Psoas muscle (tissue), 8 donors: ENCODE results near the gene MMD. TPM values are rescaled to one million over a fixed set of nuclear protein-coding genes. Genes with fewer than 3 reads are reported as not detected.

Source experiments
- ATAC-seq, 4 donors: fragments of 200-7000 bp; cut with Tn5 transposase; one replicate each; pipeline ENCODE4 v1.9.1; 2020; ENCODE audit warnings: moderate library complexity in 3 of 4, mild to moderate bottlenecking in 2 of 4
- DNase-seq, 2 donors: peaks; one replicate each; pipeline ENCODE4 v3.0.0-alpha.2; 2020
- H3K27ac ChIP-seq: fragments of 200-600 bp; one replicate; pipeline ENCODE4 v1.8.0; 2022
- H3K27me3 ChIP-seq, 3 donors: fragments of 200-600 bp in 1 of 3; one replicate each; pipeline versions ENCODE4 v1.6.1 to v1.8.0; 2013 to 2022; ENCODE audit warnings: low read length in 2 of 3, mild to moderate bottlenecking in 2 of 3, moderate library complexity in 1 of 3; ENCODE audit not compliant: insufficient read depth in 3 of 3
- H3K36me3 ChIP-seq, 2 donors: fragments of 200-600 bp in 1 of 2; one replicate each; pipeline versions ENCODE4 v1.6.1 to v1.8.0; 2013 to 2022; ENCODE audit warnings: low read depth in 1 of 2, mild to moderate bottlenecking in 1 of 2, moderate library complexity in 1 of 2; ENCODE audit not compliant: insufficient read depth in 1 of 2
- H3K4me1 ChIP-seq: fragments of 200-600 bp; one replicate; pipeline ENCODE4 v1.8.0; 2022
- H3K4me3 ChIP-seq: fragments of 200-600 bp; one replicate; pipeline ENCODE4 v1.8.0; 2022; ENCODE audit warnings: mild to moderate bottlenecking
- H3K9me3 ChIP-seq: fragments of 200-600 bp; one replicate; pipeline ENCODE4 v1.8.0; 2022
- CTCF ChIP-seq: fragments of 200-600 bp; IDR thresholded peaks from one replicate; pipeline ENCODE4 v1.8.0; 2022; ENCODE audit warnings: antibody characterized with exemption
- WGBS, 3 donors: extraction: QIAGEN DNeasy Blood & Tissue Kit; methylation state at CpG; one replicate each; pipeline versions ENCODE4 v1.1.6 to v1.1.7; 2013; 5-methylcytosine and 5-hydroxymethylcytosine counted together
- intact Hi-C, 2 donors: fragments of 100-400 bp; cut with DNase I; formaldehyde crosslinking; loops; one replicate each; pipeline versions ENCODE4 v1.11.0 to v1.14.2; 2022
- polyA plus RNA-seq, 3 donors: library from polyadenylated mRNA; stranded (reverse); fragments of 200-250 nt; gene quantifications; one replicate each; pipeline ENCODE4 v1.2.3, GENCODE V29; 2013
- total RNA-seq, 4 donors: library from RNA; stranded (reverse); fragmentation: NEBNext Ultra II Directional in 2 of 4; extraction: Animal tissue kit (Norgen Biotek cat#: 25700) in 2 of 4; gene quantifications; one replicate each; pipeline versions ENCODE4 v1.2.1 to v1.2.4, GENCODE V29; 2021 to 2023
- donor health status: healthy with polysubstance abuse.
- donor health status: DM: no; HTN: no; CAD: no; lungs with moderate emphysema.
- donor health status: Bipolar disorder and iron deficiency.
- donor health status: healthy.
- donor health status: DM: yes; HTN: yes; CAD: no.
- donor health status: DM: no; HTN: no; CAD: no.
- donor health status: DM: no; HTN: no; CAD: no.
- donor health status: DM: yes; HTN: yes; CAD: no.

Gene MMD
- total and polyA plus RNA-seq, 7 donors, result 3.0 to 11.0 (median 6.2) TPM

DNA sequence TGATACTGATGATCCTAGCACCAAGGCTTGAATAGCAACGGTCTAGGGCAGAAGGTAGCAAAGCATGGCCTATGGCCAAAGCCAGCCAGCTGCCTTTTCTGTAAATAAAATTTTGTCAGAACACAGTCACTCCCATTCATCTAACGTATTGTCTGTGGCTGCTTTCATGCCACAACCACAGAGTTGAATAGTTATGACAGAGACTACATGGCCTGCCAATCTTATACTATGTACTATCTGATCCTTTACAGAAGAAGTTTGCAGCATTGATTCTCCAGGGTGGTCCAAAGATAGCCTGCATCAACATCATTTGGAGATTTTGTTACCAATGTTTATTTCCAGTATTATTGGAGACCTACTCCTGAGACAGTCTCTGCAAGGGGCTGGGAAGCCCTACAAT lies 19.9 kb upstream of the MMD start:
- ATAC-seq (no peak), DNase-seq (no peak)
- Histone ChIP-seq H3K27me3 (no peaks in the 10 kb centered on the region), H3K27ac (no peak overlapping the region), H3K9me3 (no peaks in the 10 kb centered on the region), H3K4me1 (peaks cover 3% of the 10 kb centered on the region), H3K4me3 (no peak overlapping the region), H3K36me3 (no peaks in the 10 kb centered on the region)
- intact Hi-C loops, result no loop called here
- no peak for TF ChIP-seq CTCF
- 34 to 55% (median 39%) methylated on average over 2 of the region's 2 CpGs for WGBS, 3 donors

DNA sequence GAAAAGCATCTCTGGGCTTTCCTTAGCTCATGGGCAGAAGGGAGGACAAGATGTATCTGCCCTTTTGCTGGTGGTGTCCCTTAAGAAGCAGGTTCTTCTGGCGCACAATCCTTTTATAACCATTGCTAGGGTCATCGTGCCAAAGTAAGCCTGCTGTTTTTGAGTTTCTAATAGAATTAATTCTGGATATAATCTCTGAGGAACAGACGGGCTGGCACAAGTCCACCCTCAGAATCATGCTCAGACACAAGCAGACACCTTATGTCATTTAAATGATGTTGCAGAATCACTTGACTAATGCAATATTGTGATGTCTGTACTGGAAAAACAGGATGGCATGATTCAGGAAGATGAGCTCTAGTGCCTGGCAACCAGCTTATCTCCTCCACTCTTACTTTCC lies 18.8 kb upstream of the MMD start:
- DNase-seq (no peak), ATAC-seq (no peak)
- H3K27me3 ChIP-seq, result no peaks in the 10 kb centered on the region
- no peak for TF ChIP-seq CTCF
- intact Hi-C loops, result no loop called here
- H3K27ac ChIP-seq, result no peak overlapping the region
- H3K4me1 ChIP-seq, result no peaks in the 10 kb centered on the region
- no peaks in the 10 kb centered on the region for H3K36me3 ChIP-seq
- no peaks in the 10 kb centered on the region for H3K9me3 ChIP-seq
- H3K4me3 ChIP-seq, result no peak overlapping the region
- WGBS, 3 donors, result 58 to 78% (median 63%) methylated on average over 3 of the region's 3 CpGs

DNA sequence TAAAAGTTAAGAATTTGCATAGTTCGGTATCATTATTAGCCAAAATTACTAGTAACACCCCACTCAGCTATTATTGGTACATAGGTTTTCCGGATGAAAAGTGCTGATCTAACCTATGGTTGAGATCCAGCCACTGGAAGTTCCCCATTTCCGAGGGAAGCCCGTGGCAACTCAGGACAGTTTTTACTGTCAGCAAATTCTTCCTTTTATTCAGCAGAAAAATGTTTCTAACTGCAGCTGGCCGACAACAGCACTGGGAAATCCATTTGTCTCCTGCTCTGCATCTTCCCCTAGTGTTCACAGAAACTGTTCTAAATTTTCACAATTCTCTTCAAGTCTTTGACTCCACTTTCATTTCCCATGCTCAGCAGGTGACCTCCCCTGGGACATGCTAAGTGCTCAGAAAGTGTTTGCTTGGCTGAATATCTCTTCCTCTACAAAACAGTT lies 15.5 kb upstream of the MMD start:
- TF ChIP-seq CTCF, result no peak
- H3K27me3 ChIP-seq, result no peaks in the 10 kb centered on the region
- H3K9me3 ChIP-seq, result no peaks in the 10 kb centered on the region
- H3K4me3 ChIP-seq, result no peak overlapping the region
- intact Hi-C loops, result no loop called here
- ATAC-seq (no peak), DNase-seq (no peak)
- no peaks in the 10 kb centered on the region for H3K4me1 ChIP-seq
- no peak overlapping the region for H3K27ac ChIP-seq
- 41 to 55% (median 47%) methylated on average over 5 of the region's 5 CpGs for WGBS, 3 donors
- H3K36me3 ChIP-seq, result no peaks in the 10 kb centered on the region

- Histone ChIP-seq H3K4me1 (no peaks in the 10 kb centered on the region), H3K36me3 (no peaks in the 10 kb centered on the region), H3K4me3 (no peak overlapping the region), H3K9me3 (no peaks in the 10 kb centered on the region), H3K27me3 (no peaks in the 10 kb centered on the region), H3K27ac (no peak overlapping the region)
- TF ChIP-seq CTCF, result no peak
- intact Hi-C loops, result no loop called here
- 91 to 92% (median 92%) methylated on average over 4 of the region's 4 CpGs for WGBS, 3 donors
- ATAC-seq, result no peak
- no peak for DNase-seq
Measured at GRCh38 chr17:55436224-55437158, 14.9 kb upstream of the MMD start.
